DMS153 (cell line): ENCODE results near the gene C14orf93.

Experiments
- DNase-seq: peaks from one replicate; lab custom pipeline; 2025; lab: John Stamatoyannopoulos, UW

C14orf93 gene, protein sequence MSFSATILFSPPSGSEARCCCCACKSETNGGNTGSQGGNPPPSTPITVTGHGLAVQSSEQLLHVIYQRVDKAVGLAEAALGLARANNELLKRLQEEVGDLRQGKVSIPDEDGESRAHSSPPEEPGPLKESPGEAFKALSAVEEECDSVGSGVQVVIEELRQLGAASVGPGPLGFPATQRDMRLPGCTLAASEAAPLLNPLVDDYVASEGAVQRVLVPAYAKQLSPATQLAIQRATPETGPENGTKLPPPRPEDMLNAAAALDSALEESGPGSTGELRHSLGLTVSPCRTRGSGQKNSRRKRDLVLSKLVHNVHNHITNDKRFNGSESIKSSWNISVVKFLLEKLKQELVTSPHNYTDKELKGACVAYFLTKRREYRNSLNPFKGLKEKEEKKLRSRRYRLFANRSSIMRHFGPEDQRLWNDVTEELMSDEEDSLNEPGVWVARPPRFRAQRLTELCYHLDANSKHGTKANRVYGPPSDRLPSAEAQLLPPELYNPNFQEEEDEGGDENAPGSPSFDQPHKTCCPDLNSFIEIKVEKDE

DNA sequence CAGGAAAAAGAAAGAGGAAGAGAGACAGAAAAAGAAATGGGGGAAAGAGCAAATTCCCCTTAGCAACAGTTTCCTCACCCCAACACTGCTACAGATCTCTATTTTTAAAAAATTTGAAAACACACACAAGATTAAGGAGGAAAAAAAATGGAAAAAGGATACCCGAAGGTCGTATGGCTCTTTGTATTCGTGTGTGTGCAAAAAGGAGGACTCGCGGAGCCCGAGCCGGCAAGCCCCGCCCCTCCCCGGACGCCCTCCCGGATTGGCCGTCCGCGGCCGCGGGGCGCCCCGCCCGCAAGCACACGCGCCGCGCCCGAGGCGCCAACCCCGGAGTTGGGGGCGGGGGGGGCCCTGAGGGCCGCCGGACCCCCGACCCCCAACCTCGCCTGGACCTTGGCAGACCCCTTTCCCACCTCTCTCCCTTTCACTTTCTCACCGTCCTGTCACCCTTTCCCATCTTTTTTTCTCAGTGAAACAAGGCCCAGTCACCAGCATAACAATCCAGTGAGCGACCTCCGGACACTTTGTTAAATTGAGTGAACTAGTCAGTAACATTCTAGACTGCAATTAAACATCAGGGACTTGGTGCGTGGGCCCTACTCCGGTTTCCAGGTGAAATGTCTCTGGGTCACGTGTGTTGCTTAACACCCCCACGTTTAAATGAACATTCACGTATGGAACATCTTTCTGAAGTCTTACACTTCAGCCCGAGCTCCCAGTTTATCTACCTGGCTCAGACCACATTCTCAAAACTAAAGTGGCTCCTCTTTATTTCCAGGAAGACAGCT lies at the start of gene C14orf93:
C14orf93 (minus strand) TSS at position 205 of the 788 bp plus-strand sequence. CDS start 11,120 bp downstream, outside the sequence.
- peak; percentile 42 for DNase-seq

DNA sequence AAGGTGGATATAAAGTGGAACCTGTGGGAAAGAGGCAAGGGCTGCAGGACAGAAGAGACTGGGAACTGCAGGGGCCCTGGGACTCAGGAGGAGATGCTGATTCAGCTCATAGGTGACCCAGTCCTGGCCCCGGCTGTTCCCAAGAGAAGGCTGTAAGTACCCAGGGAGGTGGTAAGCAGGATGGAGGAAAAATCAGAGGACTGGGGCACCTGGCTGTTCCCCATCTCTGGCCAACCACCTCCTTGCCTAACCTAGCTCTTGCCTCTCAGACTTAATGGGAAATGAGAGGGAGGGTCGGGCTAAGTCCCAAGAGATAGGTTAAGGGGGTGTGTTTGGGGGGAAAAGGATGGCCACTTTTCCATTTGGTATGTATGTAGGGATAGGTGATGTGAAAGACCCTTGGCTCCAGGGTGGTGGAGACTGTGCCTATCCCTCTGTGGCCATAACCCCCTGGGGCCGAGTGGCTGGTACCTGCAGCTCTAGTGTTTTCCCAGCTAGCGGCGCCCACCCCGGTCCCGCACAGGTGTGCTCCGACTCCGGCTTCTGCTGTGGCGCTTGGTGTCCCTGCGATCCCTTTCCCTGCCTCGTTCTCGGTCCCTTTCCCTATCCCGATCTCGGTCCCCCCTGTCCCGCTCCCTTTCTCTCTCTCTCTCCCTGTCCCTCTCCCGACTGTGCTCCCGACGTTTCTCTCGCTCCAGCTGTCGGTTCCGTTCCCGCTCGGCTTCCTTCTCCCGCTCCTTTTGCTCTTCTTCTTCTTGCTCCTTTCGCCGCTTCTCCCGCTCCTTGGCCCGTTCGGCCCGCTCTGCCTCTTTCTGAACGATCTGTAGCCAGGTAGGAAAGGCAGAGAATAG lies 48.9 kb upstream of the C14orf93 start:
- DNase-seq = no peak

DNA sequence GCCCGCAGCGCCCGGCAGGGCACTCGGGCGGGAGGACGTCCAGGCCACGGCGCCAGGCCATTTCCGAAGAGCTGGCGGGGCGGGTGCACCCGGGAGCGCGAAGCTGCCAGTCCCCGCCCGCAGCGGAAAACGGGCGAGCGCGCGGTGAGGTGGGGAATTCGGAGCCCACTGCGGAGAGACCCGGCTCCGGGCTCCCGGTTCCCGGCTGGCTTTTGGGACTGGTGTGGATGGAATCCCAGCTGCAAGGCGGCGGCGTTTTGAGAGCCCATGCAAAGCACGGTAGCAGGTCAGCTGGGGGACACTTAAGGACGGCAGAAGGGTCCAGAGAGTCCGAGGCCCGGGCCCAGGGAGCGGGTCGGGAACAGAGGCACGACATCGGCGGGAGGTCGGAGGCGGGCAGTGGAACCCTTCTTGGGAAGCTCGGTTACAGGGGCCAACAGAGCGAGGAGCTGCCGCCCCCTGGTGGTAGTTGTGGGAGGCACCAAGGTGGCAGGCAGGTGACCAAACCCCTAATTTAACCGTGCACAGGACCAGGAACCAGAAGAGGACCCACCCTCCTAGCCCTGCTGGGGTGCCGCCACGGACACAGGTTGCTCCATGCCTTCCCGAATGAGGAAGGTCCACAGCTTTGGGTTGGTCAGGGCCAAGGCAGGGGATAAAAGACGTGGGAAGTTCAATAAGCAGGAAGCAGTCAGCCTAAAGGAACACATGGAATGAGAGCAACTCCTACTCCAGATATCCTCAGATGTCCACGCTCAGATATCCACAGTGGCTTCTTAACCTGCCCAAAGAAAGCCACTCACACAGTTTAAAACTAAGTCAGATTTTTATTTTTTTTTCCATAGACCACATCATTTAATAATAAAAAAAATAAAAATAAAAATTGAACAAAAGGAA lies 48.1 kb upstream of the C14orf93 start:
- DNase-seq = no peak

DNA sequence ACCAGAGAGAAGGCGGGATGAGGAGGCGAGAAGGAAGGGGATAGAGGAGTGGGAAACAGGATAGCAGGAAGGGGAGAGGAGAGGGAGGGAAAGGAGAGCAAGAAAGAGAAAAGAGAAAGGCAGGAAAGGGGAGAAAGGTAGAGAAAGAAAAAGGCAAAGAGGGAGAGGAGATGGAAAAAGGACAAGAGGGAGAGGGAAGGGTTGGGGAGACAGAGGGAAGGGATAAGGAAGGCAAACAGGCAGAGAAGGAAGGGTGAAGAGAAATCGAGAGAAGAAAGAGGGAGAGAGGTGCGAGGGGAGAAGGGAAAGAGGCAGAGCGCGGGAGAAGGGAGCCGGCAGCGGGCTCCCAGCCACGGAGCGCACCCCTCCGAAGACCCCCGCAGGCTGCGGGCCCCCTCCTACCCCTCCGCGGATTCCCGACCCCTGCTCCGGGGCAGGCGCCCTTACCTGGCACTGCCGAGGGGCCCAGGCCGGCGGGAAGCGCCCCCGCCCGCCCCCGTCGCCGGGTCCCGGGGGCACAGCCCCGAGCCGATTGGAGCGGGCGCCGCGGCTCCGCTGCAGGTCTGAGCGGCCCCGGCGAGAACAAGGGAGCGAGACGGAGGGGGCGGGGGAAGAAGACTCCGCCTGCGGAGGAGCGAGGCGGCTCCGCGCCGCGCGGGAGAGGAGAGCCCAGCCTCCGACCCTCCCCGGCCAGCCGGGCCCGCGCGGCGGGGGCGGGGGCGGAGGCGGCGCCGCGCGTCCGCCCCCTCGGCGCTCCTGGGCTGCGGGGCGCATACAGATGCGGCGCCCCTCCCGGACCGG lies 47.2 kb upstream of the C14orf93 start, which contains the start of gene CDH24:
CDH24 (minus strand) TSS at position 565 of the 801 bp plus-strand sequence. CDS start 1,787 bp downstream, outside the sequence.
- DNase-seq = no peak

DNA sequence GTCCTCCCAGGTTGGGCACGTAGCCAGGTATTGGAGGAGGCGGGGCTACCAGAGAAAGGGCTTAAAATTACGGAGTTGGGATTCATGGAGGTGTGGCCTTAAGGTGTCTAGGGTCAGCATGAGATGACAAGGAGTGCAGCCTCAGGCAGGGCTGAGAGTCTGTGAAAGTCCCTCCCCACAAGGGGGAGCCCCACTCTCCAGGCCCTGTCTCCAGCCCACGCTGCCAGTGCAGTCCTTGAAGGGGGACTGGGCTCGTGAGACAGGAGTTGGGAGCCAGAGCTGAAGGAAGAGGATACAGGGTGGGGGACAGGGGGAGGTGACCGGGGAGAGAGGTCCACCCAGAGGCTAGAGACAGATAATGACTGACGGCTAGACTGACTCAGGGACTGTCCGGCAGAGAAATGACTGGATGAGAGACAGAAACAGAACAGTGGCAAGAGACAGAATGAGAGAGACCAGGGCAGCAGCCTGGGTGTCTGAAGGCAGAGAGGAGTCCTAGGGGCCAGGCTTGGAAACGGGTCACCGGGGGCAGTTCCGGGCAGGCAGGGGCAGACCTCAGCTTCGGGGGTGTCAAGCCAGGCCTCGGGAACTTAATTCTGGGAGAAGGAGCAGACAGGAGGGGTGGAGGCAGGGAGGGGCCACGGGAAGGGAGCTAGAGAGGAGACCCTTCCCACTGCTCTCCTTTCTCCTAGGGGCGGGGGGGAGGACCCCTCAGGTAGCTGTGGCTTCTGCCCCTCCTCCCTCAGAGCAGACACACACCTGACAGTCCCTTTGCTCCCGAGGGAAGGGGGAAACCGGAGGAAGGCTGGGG lies 46.4 kb upstream of the C14orf93 start:
- no peak for DNase-seq

DNA sequence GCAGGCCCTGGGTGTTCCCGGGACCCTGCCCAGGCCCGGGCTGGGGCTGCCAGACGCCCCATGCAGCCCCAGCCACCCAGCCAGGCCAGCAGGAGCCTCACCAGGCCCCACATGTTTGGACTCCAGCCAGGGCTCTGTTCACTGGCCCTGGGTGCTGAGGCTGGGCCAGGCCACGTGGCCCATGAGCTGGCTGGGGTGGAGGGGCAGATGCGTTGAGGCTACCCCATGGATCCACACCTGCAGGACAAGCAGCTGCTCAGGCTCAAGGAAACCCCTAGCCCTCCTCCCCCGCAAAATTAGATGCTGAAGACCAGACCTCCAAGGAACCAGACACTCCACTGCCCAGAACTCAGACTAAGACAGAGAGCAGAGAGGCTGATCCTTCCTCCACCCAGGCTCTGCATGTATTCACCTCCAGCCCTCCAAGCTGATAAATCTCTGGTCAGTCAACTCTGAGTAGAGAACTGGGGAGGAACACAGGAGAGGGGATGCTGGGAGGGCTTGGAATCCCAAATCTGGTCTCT lies 45.7 kb upstream of the C14orf93 start:
- DNase-seq = no peak

DNA sequence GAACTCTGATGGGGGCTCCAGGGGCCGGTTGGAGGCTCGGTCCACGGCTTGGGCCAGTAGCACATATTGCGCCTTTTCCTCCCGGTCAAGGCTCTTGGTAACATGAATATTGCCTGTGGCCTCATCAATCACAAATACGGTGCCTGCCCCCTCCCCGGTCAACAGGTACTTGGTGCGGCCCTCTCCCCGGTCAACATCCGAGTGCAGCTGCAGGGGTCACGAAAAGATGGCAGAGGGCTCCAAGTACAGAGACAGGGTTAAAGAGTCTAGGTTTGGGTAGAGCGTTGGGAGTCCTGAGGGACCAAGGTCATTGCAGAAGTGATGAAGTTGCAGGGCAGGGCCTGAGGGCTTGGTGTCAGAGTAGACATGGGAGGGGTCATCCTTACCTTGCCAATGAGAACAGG lies 45.2 kb upstream of the C14orf93 start:
- DNase-seq = no peak

DNA sequence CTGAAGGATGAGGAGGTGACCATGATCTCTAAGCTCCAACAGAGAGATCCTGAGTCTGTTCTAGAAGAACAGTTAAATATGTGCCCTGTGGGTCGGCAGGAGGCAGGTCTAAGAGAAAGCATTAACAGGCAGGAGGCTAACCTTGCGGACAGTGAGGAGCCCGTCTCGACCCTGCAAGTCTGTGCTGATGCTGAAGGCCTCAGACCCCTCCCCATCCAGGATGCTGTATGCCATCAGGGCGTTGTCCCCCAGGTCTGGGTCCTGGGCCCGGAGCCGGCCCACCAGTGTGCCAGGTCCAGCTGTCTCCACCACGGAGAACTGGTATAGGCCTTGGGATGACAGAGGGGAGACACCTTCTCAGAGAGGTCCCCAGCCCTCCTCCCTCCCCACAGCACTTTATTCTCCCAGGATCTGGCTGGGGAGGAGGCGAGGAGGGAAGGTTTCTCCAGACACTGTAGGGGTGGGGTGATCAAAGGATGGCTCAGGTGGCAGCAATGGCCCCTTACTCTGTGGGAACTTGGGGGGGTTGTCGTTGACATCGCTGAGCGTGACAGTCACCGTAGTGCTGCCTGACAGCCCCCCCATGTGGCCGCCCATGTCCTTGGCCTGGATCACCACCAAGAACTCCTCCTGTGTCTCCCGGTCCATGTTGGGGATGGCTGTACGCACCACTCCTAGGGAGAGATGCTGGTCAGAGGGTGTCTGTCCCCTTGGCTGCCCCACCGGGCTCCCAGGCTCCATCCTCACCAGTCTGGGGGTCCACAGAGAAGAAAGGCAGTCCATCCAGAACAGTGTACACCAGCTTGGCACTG lies 44.3 kb upstream of the C14orf93 start:
- no peak for DNase-seq

DNA sequence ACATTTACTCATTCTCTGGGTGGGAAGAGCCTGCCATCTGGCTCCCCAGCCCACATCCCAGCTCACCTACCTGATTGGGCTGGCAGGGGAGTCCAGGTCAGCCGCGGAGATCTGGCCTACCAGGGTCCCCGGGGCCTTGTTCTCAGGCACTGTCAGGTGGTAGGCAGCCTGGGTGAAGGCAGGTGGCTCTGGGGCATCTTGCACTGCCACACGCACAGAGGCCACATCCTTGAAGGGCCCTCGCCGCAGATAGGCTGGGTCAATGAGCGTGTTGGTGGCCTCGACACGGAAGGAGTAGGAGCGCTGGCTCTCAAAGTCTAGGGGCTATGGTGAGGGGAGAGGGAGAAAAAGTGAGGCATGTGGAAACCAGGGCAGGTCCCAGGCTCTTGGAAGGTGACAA lies 43.5 kb upstream of the C14orf93 start:
- DNase-seq = no peak

DNA sequence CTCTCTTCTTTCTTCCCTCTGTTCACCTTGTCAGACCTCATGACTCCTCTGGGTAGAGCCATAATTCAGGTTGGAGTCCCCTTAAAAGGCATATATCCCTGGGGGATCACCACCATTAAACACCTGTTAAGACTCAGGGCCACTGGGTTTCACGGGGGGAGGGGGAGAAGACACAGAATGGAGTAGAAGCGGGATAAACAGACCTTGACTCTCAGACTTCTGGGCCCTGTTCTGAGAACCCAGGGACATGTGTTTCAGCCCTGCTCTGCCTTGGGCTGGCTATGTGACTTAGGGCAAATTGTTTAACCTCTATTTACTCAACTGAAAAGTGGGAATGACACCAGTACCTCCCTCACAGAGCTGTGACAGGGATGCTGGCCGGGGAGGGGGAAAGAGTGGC lies 42.7 kb upstream of the C14orf93 start:
- no peak for DNase-seq

DNA sequence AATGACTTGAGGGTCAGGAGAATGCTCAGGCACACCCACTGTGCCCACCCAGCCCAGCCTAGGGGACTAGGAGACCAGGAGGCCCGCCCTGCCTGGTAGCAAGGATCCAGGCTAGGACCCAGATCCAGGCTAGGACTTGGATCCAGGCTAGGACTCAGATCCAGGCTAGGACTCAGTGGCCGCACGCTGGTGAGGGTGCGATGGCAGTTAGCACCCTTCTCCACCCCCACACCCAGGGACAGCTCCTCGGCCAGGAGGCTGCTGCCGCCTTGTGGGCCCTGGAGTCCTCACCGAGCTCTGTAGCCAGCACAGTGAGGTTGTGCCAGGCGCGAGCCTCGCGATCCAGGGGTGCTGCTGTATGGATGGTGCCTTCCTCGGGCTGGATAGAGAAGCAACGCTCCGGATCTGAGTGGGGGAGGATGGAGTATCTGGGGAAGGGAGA lies 42.3 kb upstream of the C14orf93 start:
- DNase-seq = no peak

DNA sequence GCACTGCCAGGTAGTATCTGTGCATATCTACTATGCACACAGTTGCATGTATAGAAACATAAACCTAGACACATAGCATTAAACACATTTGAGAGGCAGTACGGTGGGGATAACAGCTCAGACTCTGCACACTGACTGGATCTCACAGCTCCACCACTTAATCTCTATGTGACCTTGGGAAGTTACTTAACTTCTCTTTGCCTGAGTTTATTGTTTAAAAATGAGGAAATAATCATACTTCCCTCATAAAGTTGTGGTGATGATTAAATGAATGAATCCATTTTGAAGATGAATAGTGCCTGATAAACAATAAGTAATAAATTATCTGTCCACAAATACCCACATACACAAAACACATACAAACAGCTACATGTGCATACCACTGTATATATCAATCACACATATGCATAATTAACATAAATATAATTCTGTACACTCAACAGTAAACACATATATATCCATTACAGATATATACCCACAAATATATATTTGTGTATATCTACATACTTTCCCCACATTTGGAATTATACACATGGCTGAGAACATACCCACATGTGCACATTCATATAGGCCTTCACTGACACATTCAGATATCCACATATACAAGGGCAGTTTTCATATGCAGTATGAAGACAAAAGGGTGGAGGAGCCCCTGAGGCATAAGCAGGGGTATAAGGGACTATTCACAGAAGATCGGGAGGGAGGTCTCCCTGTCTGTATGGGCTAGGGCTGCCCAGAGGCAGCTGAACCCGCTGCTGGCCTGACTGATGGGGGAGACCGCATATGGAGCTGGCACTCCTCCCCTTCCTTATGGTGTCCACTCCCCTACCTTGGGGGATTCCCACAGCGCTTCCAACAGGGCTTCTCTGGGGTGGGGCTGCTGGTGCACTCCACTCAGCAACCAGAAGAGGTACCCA lies 41.5 kb upstream of the C14orf93 start:
- DNase-seq = no peak

DNA sequence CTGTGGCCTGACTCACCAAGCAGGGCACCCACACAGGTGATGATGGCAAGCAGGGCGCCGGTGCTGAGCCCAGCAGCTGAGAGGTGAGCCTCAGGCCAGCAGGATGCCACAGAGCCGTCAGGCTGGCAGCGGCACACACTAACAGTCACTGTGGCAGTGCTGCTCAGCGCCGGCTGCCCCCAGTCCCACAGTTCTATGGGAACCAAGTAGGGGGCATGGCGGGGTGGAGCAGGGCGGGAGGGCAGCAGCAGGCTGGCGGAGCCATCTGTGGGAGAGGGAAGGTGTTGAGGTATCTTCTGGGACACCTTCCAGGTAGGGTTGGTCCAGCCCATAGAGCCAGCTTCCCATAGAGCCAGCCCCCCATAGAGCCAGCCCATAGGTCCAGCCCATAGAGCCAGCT lies 39.1 kb upstream of the C14orf93 start:
- DNase-seq = no peak

DNA sequence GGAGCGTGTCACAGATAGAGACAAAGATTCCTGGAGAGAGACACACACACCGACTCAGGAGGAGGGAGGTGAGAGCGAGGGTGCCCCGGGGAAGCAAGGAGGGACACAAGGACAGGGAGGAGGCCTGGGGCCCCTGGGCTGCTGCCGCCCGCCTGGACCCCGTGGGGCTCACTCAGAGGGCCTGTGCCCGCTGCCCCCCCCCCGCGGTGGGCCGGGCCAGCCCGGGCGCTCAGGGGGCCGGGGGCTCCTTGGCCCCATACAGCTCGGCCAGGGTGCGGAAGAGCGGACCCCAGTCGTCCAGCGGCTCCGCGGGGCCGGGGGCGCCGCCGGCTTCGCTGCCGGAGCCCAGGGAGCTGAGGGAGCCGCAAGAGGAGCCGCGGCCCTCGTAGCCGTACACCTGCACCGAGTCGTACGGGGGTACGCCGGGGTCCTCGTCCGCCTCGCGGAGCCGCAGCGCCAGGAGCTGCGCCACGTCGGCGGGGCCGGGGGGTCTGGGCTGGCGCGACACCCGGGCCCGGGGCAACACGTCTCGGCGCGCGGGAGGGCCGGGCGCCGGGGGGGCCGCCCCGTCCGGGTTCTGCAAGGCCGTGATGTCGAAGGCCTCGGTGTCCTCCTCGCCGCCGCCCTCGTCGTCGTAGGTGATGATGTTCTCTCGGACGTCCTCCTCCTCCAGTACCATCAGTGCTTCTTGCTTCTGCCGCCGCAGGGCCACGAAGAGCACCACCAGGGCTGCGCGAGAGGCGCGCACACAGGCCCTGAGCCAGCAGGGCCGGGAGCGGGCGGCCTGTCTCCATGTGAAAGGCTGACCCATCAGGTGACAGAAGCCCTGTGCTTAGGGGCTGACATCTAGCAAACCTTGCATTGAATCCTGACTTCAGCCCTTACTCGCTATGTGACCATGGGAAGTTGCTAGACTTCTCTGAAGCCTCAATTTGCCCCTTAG lies 38.1 kb upstream of the C14orf93 start:
- DNase-seq = no peak

DNA sequence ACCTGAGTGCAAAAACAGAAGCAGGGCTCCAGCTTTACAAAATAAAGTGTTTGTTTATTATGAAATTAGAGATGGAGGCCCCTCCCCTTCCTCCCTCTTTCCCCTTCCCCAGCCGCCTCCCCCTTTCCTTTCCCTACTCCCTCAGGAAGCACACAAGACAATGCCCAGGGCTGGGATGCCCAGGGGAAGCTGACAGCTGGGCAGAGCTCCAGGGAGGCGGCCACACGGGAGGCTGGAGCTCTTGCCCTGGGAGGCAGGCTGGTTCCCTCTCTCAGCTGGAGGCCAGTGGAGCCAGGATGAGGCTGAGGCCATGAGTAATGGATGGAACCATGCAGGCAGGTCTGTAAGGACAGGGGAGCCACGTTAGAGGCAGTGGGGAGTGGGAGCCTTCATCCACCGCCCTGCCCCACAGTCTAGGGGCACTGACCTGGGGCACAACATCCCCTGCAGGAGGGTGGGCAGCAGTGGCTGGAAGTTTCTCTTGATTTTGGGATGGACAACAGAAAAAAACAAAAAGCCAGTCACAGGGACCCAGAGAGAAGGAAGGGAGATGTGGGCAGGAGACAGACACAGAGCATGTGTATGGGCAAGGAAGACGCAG lies 37.2 kb upstream of the C14orf93 start:
- DNase-seq = no peak
